Uterus (tissue), 4 donors: ENCODE measurements around the gene WDR72. TPM values are rescaled to one million over a fixed set of nuclear protein-coding genes. Genes with fewer than 3 reads are reported as not detected.

ENCODE experiments used
- DNase-seq, 2 donors: peaks; one replicate each; pipeline ENCODE4 v3.0.0-alpha.2; 2019 to 2020
- H3K27ac ChIP-seq, 2 donors: fragments of 200-600 bp; sonication (generic); 1 replicate in 1 of 2; 2 replicates in 1 of 2; pipeline ENCODE4 v1.5.1; 2016 to 2018
- H3K27me3 ChIP-seq, 2 donors: fragments of 200-600 bp; sonication (generic); one replicate each; pipeline ENCODE4 v1.5.1; 2018 to 2019; ENCODE audit warnings: control low read depth in 1 of 2
- H3K36me3 ChIP-seq, 2 donors: fragments of 200-600 bp; sonication (generic); one replicate each; pipeline ENCODE4 v1.5.1; 2019; ENCODE audit warnings: control low read depth in 1 of 2
- H3K4me1 ChIP-seq, 2 donors: fragments of 200-600 bp; sonication (generic); one replicate each; pipeline ENCODE4 v1.5.1; 2018 to 2019; ENCODE audit warnings: control low read depth in 1 of 2
- H3K4me3 ChIP-seq, 2 donors: fragments of 200-600 bp; sonication (generic); 1 replicate in 1 of 2; 2 replicates in 1 of 2; pipeline ENCODE4 v1.5.1; 2018 to 2019; ENCODE audit warnings: mild to moderate bottlenecking in 1 of 2
- H3K9me3 ChIP-seq, 2 donors: fragments of 200-600 bp; sonication (generic); one replicate each; pipeline ENCODE4 v1.5.1; 2019; ENCODE audit warnings: control low read depth in 1 of 2
- POLR2A ChIP-seq, 2 donors: fragments of 450-650 bp; IDR thresholded peaks; one replicate each; pipeline ENCODE4 v1.6.1; 2016; ENCODE audit warnings: antibody characterized with exemption in 2 of 2, mild to moderate bottlenecking in 1 of 2, moderate library complexity in 1 of 2
- intact Hi-C: fragments of 100-400 bp; cut with DNase I; formaldehyde crosslinking; loops from one replicate; pipeline ENCODE4 v1.15.1; 2023; ENCODE audit warnings: low total_unique reads
- total RNA-seq, 4 donors: library from RNA; depleted of rRNA in 3 of 4; stranded (reverse); fragments of >200 nt in 3 of 4; gene quantifications; one replicate each; pipeline versions ENCODE4 v1.1.0 to v1.2.4, GENCODE V29; 2014 to 2023
- TF ChIP-seq, protein P1 (sequence below), 4 experiments: fragments of 200-600 bp in 2 of 4; fragments of 450-650 bp in 2 of 4; sonication (generic) in 2 of 4; IDR thresholded peaks; one replicate each; pipeline ENCODE4 v1.5.1; 2016 to 2019; ENCODE audit warnings: antibody characterized with exemption in 4 of 4, mild to moderate bottlenecking in 2 of 4, moderate library complexity in 1 of 4
- donor health status: DM: yes; HTN: yes; CAD: no.

Gene WDR72
- total RNA-seq: 1 to 10 TPM in 1 of 4 donors, under 1 TPM in 2, not detected in 1; 0.15 to 2.8 (median 0.59) TPM

DNA sequence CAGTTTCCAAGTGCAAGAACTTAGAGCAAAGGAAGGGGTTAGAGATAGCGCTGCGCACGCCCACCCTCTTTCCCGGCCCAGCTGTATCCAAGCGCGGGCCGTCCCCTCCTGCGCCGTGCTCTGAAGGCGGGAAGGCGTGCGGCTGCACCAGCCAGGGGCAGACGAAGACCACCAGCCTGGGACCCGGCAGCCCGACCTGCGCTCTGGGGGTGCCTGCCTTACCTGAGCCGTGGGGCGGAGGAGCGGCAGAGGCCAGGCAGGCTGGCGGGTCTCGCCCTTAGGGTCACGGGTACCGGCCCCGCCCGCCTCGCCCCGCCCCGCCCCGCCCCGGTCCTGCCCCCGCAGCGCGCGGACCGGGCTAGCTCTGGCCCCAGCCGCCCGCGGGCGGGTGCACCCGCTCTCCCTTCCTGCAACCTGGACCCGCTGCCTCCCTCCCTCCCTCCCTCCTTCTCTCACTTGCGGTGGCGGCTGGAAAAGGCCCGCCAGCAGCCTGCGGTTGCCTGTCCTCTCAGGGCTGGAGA lies at the start of gene WDR72:
WDR72 (minus strand) TSS at position 253 of the 521 bp plus-strand sequence. CDS start 26,514 bp downstream, outside the sequence.
- intact Hi-C loops: no loop called here
- H3K4me3 ChIP-seq: no peak within 1 kb of the TSS
- no peak for DNase-seq

DNA sequence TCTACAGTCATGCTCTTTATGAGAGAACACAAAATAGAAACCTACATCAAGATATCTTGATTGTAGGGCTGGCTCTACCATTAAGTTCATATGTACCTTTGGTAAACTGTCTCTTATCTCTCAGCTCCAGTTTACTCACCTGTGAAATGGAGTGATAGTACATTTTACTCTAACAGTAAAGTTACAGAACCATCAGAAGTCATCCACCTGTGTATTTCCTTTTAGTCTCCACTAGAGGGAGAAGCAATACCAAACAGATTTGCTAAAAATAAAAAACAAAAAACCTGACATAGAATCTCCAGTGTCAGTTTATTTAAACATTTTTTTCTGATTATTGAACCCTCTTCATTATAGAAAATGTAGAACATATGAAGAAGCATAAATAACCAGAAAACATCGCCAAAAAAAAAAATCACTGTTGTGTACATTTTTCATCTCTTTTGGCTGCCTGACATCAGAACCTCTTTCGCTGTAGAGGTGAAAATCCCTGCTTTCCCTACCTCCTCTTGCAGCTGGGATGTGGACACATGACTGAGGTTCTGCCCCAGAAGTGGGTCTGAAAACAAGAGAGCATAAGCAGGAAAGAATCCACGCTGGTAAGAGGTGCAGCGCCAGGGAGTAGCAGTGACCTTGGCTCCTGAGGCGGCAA lies 48.7 kb upstream of the WDR72 start:
- Histone ChIP-seq H3K4me3 (no peak overlapping the region), H3K36me3 (no peaks in the 10 kb centered on the region), H3K27me3 (no peaks in the 10 kb centered on the region), H3K4me1 (no peaks in the 10 kb centered on the region), H3K27ac (no peak overlapping the region), H3K9me3 (no peaks in the 10 kb centered on the region)
- intact Hi-C loops: no loop called here
- TF ChIP-seq, protein P1, sequence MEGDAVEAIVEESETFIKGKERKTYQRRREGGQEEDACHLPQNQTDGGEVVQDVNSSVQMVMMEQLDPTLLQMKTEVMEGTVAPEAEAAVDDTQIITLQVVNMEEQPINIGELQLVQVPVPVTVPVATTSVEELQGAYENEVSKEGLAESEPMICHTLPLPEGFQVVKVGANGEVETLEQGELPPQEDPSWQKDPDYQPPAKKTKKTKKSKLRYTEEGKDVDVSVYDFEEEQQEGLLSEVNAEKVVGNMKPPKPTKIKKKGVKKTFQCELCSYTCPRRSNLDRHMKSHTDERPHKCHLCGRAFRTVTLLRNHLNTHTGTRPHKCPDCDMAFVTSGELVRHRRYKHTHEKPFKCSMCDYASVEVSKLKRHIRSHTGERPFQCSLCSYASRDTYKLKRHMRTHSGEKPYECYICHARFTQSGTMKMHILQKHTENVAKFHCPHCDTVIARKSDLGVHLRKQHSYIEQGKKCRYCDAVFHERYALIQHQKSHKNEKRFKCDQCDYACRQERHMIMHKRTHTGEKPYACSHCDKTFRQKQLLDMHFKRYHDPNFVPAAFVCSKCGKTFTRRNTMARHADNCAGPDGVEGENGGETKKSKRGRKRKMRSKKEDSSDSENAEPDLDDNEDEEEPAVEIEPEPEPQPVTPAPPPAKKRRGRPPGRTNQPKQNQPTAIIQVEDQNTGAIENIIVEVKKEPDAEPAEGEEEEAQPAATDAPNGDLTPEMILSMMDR (IDR thresholded peaks at IDR 0.05): peak in 3 of 4 experiments; percentile 21 to 29 (median 22)
- TF ChIP-seq POLR2A (IDR thresholded peaks at IDR 0.05): no peak
- DNase-seq: no peak

More for the DNA sequence above, at the start of gene WDR72:
- TF ChIP-seq POLR2A (IDR thresholded peaks at IDR 0.05): no peak
- TF ChIP-seq, protein P1 (IDR thresholded peaks at IDR 0.05): no peak
- Histone ChIP-seq H3K27ac (no peak within 1 kb of the TSS), H3K4me1 (peaks cover 0 to 5% of the 10 kb centered on the region in 2 donors), H3K9me3 (no peaks in the 10 kb centered on the region), H3K27me3 (peaks cover 0 to 15% of the 10 kb centered on the region in 2 donors), H3K36me3 (no peaks in the 10 kb centered on the region)

DNA sequence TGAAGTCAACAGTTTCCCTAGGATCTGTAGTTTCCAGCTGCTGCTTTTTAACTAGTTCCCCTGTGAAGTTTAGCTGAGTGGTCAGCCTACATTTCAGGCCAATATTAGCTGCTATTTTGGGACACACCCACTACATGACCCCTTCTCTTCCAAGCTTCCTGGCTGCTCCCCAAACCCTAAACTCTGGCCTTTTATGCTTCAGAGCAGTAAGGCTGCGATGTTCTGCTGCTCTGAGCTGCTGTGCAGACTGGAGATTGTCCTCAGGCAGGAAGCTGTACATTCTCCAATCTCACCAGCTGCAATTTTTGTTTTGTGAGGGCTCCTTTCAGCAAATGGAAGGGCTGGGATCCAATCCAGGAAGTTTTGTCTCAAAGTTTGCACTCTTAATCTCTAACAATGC lies 48.0 kb upstream of the WDR72 start:
- H3K9me3 ChIP-seq: no peaks in the 10 kb centered on the region
- no peak for TF ChIP-seq POLR2A (IDR thresholded peaks at IDR 0.05)
- TF ChIP-seq, protein P1 (IDR thresholded peaks at IDR 0.05): no peak
- H3K27me3 ChIP-seq: no peaks in the 10 kb centered on the region
- intact Hi-C loops: no loop called here
- H3K36me3 ChIP-seq: no peaks in the 10 kb centered on the region
- H3K4me3 ChIP-seq: no peak overlapping the region
- no peak for DNase-seq
- H3K27ac ChIP-seq: no peak overlapping the region
- H3K4me1 ChIP-seq: no peaks in the 10 kb centered on the region

DNA sequence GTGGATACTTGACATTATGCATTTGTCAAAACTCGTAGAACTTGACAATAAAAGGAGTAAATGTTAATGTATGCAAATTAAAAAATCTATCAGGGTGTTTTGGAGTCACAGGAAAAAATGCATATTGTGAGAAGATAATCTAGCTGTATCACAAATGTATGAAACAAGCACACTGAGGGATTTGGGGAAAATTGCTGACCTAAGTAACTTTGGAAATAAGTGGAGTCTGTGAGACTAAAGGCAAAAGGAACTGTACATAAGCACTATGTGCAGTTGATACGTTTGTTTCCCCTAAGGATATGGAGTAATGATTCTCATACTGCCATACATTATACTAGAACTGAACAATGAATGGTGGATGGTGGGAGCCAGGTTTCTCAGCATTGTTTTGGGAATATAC lies 43.2 kb upstream of the WDR72 start:
- intact Hi-C loops: no loop called here
- Histone ChIP-seq H3K27me3 (no peaks in the 10 kb centered on the region), H3K9me3 (no peaks in the 10 kb centered on the region), H3K27ac (no peak overlapping the region), H3K4me1 (no peaks in the 10 kb centered on the region), H3K36me3 (no peaks in the 10 kb centered on the region), H3K4me3 (no peak overlapping the region)
- TF ChIP-seq, protein P1 (IDR thresholded peaks at IDR 0.05): no peak
- no peak for TF ChIP-seq POLR2A (IDR thresholded peaks at IDR 0.05)
- no peak for DNase-seq

DNA sequence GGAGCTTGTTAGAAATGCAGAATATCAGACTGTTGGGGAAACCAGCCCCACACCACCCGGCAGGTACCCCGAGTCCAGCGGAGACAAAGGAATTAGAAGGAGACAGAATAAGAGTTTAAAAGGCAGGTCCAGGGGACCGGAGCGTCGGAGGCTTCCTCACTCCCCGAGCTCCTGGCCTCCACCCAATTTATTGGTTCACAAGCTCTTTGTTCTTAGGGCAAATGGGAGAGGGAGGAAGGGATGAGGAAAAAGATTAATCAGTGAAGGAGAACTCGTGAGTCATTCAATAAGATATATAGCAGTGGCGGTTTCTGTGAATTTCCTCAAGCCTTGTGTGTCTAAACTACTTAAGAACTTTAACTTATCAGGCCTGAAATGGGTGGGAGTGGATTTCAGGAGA lies 32.1 kb upstream of the WDR72 start:
- TF ChIP-seq, protein P1 (IDR thresholded peaks at IDR 0.05): no peak
- no peak for TF ChIP-seq POLR2A (IDR thresholded peaks at IDR 0.05)
- no peaks in the 10 kb centered on the region for H3K36me3 ChIP-seq
- H3K4me1 ChIP-seq: no peaks in the 10 kb centered on the region
- H3K9me3 ChIP-seq: no peaks in the 10 kb centered on the region
- no peak overlapping the region for H3K4me3 ChIP-seq
- H3K27ac ChIP-seq: no peak overlapping the region
- DNase-seq: no peak
- H3K27me3 ChIP-seq: no peaks in the 10 kb centered on the region
- intact Hi-C loops: no loop called here
